ENCODE data around the gene METRN.
"Not testable (repeated sequence)": the region's sequence is repeated elsewhere in the genome, so short reads cannot be mapped to it uniquely, and the experiment has no call there.

Gene METRN

DNA sequence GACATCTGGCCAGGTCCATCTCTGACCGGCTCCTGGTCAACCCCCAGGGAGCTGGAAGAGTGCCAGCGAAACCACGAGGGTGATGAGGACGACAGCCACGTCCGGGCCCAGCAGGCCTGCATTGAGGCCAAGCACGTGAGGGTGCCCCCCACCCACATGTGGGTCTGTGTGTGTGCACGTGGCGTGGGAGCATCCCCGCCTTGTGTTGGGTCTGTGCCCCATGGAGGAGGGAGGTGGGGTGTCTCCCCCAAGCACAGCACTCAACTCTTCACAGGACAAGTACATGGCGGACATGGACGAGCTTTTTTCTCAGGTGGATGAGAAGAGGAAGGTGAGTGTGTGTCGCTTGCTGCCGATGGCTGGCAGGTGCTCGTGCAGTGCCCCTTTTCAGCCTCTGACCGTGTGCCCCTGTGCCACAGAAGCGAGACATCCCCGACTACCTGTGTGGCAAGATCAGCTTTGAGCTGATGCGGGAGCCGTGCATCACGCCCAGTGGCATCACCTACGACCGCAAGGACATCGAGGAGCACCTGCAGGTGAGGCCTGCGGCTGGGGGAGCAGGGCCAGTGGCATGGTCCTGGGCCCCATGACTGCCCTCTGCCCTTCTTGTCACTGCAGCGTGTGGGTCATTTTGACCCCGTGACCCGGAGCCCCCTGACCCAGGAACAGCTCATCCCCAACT, 33.0 kb upstream of the METRN start:
- DNase-seq (no peak), ATAC-seq (replicated peaks) (no peak)
- Mint-ChIP-seq H3K4me1 (peaks cover 29 to 60% of the 10 kb centered on the region in 2 donors), H3K4me3 (peak overlapping the region; percentile 78 to 91), H3K36me3 (peaks cover 21 to 47% of the 10 kb centered on the region in 2 donors), H3K27me3 (peaks cover 2 to 13% of the 10 kb centered on the region in 2 donors), H3K27ac (peak overlapping the region; percentile 79), H3K9me3 (no peaks in the 10 kb centered on the region)

DNA sequence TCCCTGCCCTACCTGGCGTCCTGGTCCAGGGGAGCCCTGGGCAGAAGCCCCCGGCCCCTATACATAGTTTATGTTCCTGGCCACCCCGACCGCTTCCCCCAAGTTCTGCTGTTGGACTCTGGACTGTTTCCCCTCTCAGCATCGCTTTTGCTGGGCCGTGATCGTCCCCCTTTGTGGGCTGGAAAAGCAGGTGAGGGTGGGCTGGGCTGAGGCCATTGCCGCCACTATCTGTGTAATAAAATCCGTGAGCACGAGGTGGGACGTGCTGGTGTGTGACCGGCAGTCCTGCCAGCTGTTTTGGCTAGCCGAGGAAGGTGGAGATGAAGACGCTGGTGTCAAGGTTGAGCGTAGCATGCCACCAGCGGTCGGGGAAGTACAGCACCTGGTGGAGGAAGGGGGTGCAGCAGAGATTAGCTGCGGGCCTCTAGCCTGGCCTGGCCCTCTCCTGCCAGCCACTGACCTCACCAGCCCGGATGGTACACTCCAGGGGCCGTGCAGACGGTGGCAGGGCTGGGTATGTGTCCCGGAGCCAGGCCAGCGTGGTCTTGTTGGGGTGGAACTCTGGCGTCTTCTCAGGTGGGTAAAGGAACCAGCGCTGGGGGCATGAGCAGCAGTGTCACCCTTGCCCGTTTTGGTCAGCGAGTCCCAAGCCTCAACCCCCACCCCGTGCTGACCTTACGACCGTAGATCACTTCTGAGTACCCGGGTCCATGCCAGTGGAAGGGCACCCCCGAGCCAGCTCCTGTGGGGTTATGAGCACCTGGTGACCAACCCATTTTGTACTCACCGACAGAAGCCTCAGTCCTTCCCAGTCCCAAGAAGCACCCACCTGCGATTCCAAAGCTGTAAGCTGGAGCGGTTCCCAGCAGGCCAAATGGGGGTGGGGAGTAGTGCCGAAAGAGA, 32.2 kb upstream of the METRN start:
- DNase-seq (no peak), ATAC-seq (replicated peaks) (no peak)
- Mint-ChIP-seq H3K27ac (peak overlapping the region; percentile 54), H3K4me3 (peak overlapping the region; percentile 85 to 91), H3K9me3 (no peaks in the 10 kb centered on the region), H3K36me3 (peaks cover 23 to 47% of the 10 kb centered on the region in 2 donors), H3K27me3 (peaks cover 0 to 4% of the 10 kb centered on the region in 2 donors), H3K4me1 (peaks cover 27 to 60% of the 10 kb centered on the region in 2 donors)

- Mint-ChIP-seq H3K27ac (peak overlapping the region; percentile 92), H3K9me3 (no peaks in the 10 kb centered on the region), H3K4me3 (peak overlapping the region; percentile 85 to 91), H3K4me1 (peaks cover 26 to 66% of the 10 kb centered on the region in 2 donors), H3K27me3 (no peaks in the 10 kb centered on the region), H3K36me3 (peaks cover 23 to 47% of the 10 kb centered on the region in 2 donors)
- ATAC-seq (replicated peaks) (no peak), DNase-seq (no peak)
Observed at GRCh38 chr16:683396-684070, 31.4 kb upstream of the METRN start.

DNA sequence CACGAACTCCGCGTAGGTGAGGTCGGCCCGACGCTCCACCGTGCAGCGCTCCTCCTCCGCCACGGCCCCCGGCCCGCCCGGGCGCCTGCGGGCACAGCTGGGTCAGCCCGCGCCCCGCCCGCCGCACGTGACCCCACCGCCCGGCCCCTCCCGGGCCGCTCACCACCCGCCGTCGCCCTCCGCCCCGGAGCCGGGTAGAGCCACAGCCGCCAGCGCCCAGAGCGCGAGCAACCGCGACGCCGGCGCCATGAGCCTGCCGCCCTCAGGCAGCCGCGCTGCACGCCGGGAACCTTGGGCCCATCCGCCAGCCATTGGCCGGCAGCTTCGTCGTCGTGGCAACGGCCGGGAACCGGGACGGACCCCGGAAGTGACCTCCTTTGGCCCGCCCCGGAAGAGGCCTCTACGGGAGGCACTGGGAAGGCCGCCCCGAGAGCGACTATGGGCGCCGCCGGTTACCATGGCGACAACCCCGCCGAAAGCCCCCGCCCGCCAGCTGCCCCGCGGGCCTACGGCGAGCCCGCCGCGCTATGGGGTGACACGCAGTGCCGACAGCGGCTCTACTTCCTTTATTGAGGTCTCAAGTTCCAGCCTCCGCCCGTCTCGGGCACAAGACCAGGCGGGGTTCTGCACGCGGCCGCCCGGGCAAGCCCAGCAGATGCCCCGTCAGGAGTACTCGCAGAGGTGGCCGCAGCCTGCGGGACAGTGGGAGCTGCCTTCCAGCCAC, 30.7 kb upstream of the METRN start, which contains the start of gene JMJD8:
Gene JMJD8, minus strand, starts transcription at position 264 of the 724 bp plus-strand sequence. Its CDS starts 15 bp downstream, at position 249.
- DNase-seq (peak; percentile 97), ATAC-seq (replicated peaks) (peak; percentile 81 to 82)
- H3K36me3 Mint-ChIP-seq = peaks cover 23 to 47% of the 10 kb centered on the region in 2 donors
- peaks cover 28 to 67% of the 10 kb centered on the region in 2 donors for H3K4me1 Mint-ChIP-seq
- H3K27me3 Mint-ChIP-seq = no peaks in the 10 kb centered on the region
- H3K4me3 Mint-ChIP-seq = peak within 1 kb of the TSS; percentile 86 to 91
- H3K9me3 Mint-ChIP-seq = no peaks in the 10 kb centered on the region
- peak within 1 kb of the TSS; percentile 92 for H3K27ac Mint-ChIP-seq

DNA sequence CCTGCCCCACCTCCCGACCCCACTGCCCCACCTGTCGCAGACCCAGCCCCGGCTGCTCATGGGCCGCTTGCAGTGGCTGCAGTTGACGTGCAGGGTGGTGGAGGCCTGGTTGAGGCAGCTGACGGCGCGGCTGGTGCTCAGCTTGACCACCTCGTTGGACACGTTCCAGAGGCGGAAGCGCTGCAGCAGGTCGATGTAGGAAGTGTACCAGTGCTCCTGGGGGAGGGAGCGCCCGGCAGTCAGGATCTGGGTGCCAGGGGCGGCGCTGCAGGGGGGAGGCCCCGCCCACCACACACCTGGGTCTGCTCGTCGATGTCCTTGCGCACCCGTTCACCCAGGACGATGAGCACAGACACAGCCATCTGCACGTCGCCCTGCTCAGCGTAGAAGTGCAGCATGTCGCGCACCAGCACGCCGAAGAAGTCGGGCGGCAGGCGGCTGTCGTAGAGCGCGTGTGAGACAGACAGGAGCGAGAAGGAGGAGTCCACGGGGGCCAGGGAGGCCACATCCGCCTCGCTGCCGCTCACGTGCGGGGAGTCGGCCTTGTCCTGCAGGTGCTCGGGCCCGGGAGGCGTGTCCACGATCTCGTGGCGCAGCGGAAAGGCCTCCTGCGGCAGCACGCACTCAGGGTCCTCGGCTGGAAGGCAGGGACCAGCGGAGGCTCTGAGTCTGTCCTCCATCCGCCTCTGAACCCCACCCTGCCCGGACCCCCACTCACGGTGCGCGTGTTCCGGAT, 29.8 kb upstream of the METRN start:
- Mint-ChIP-seq H3K4me3 (peak overlapping the region in 1 of 2 donors; percentile 62), H3K9me3 (no peaks in the 10 kb centered on the region), H3K27me3 (no peaks in the 10 kb centered on the region), H3K27ac (peak overlapping the region; percentile 51), H3K4me1 (peaks cover 29 to 69% of the 10 kb centered on the region in 2 donors), H3K36me3 (peaks cover 23 to 47% of the 10 kb centered on the region in 2 donors)
- ATAC-seq (replicated peaks) (no peak), DNase-seq (no peak)

DNA sequence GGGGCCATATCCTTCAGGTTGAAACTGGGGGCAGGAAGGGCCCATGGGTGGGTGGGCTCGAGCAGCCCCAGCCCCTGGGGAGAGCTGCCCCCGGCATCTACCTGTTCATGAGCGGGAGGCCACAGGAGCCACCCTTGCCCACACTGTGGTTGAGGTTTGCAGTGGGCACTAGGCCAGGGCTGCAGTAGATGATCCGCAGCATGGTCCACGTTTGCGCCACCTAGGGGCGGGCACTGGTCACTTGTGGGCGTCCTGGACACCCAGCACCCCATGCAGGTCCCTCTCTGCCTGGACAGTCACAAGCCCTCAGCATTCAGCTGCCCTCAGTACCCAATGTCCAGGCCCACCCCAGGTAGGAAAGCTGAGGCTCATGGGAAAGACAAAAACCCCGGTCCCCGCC, 29.0 kb upstream of the METRN start:
- H3K4me3 Mint-ChIP-seq = peak overlapping the region; percentile 44 to 52
- DNase-seq = no peak
- H3K9me3 Mint-ChIP-seq = peaks cover 2% of the 10 kb centered on the region in 2 donors
- H3K27me3 Mint-ChIP-seq = no peaks in the 10 kb centered on the region
- no peak for ATAC-seq (replicated peaks)
- no peak overlapping the region for H3K27ac Mint-ChIP-seq
- H3K36me3 Mint-ChIP-seq = peaks cover 23 to 46% of the 10 kb centered on the region in 2 donors
- peaks cover 30 to 75% of the 10 kb centered on the region in 2 donors for H3K4me1 Mint-ChIP-seq

- Mint-ChIP-seq H3K4me3 (no peak overlapping the region), H3K27me3 (no peaks in the 10 kb centered on the region), H3K9me3 (peaks cover 2 to 5% of the 10 kb centered on the region in 2 donors), H3K27ac (no peak overlapping the region), H3K36me3 (peaks cover 18 to 42% of the 10 kb centered on the region in 2 donors), H3K4me1 (peaks cover 27 to 72% of the 10 kb centered on the region in 2 donors)
- ATAC-seq (replicated peaks) (no peak), DNase-seq (no peak)
Observed at GRCh38 chr16:686459-687260, 28.3 kb upstream of the METRN start.

- peaks cover 2 to 5% of the 10 kb centered on the region in 2 donors for H3K9me3 Mint-ChIP-seq
- ATAC-seq (replicated peaks) = no peak
- DNase-seq = no peak
- H3K4me1 Mint-ChIP-seq = peaks cover 22 to 63% of the 10 kb centered on the region in 2 donors
- no peak overlapping the region for H3K27ac Mint-ChIP-seq
- H3K36me3 Mint-ChIP-seq = peaks cover 14 to 33% of the 10 kb centered on the region in 2 donors
- H3K27me3 Mint-ChIP-seq = peaks cover under 1 to 5% of the 10 kb centered on the region in 2 donors
- no peak overlapping the region for H3K4me3 Mint-ChIP-seq
Observed at GRCh38 chr16:687499-687898, 27.4 kb upstream of the METRN start.

GRCh38 chr16:689175-689897, 25.6 kb upstream of the METRN start:
- no peak for DNase-seq
- peaks cover 10 to 17% of the 10 kb centered on the region in 2 donors for H3K27me3 Mint-ChIP-seq
- H3K36me3 Mint-ChIP-seq = peaks cover 11 to 20% of the 10 kb centered on the region in 2 donors
- peaks cover 18 to 57% of the 10 kb centered on the region in 2 donors for H3K4me1 Mint-ChIP-seq
- peak overlapping the region; percentile 88 to 92 for H3K4me3 Mint-ChIP-seq
- H3K9me3 Mint-ChIP-seq = peaks cover 2 to 5% of the 10 kb centered on the region in 2 donors
- peak overlapping the region; percentile 94 for H3K27ac Mint-ChIP-seq
- peak; percentile 12 to 25 for ATAC-seq (replicated peaks)

DNA sequence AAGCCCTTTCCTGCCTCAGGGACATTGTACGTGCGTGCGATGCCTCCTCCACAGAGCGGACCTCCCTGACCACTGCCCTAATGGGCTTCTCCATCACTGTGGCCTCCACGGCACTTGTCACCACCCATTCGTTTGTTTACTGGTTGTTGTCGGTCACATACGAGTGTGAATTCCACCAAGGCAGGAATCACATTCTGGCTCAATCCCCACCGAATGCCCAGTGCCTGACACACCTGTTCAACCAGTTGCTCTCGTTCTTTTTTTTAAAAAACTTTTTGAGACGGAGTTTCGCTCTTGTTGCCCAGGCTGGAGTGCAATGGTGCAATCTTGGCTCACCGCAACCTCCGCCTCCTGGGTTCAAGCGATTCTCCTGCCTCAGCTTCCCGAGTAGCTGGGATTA, 23.7 kb upstream of the METRN start:
- not testable (repeated sequence) for DNase-seq; H3K9me3 Mint-ChIP-seq; ATAC-seq (replicated peaks)
- H3K36me3 Mint-ChIP-seq = peaks cover 6 to 11% of the 10 kb centered on the region in 2 donors
- H3K27ac Mint-ChIP-seq = peak overlapping the region; percentile 87
- H3K27me3 Mint-ChIP-seq = peaks cover 17 to 27% of the 10 kb centered on the region in 2 donors
- peaks cover 20 to 50% of the 10 kb centered on the region in 2 donors for H3K4me1 Mint-ChIP-seq
- H3K4me3 Mint-ChIP-seq = peak overlapping the region; percentile 50 to 63

DNA sequence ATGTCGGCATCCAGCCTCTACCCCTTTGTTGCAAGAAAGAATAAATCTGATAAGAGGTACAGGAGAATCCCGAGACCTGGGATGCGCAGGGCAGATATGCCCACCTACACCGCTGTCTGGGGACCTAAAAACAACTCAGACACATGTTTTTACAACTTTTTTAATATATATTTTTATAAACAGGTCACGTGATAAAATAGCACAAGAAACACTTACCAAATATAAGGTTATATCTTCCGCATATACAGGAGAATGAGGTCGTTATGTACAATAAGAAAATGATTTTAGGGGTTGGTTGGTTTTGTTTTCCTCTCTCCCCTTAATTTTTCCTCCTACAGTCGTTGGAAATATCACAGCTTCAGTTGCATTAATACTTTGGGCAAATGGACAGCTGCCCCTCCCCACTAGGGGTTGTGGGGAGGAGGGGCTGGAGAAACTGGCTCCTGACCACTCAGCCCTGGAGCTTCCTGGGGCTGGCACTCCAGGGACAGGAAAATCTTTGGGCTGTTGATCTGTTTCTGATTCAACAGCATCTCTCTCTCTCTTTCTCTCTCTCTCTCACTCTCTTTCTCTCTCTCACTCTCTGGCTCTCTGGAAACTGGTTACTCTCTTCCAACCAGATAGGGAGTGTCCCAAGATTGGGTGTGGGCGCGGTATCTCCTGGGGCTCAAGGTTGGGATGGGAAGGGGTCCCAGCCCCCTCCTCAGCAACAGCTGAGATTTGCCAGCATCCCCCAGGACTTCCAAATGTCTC, 22.4 kb upstream of the METRN start:
- ATAC-seq (replicated peaks) (no peak), DNase-seq (no peak)
- H3K4me1 Mint-ChIP-seq = peaks cover 20 to 49% of the 10 kb centered on the region in 2 donors
- no peak overlapping the region for H3K27ac Mint-ChIP-seq
- H3K36me3 Mint-ChIP-seq = peaks cover 3 to 9% of the 10 kb centered on the region in 2 donors
- peaks cover 2 to 5% of the 10 kb centered on the region in 2 donors for H3K9me3 Mint-ChIP-seq
- no peak overlapping the region for H3K4me3 Mint-ChIP-seq
- peaks cover 17 to 40% of the 10 kb centered on the region in 2 donors for H3K27me3 Mint-ChIP-seq
